ENCODE results near the gene RTKN.

The RTKN gene

GRCh38 chr2:74384051-74384450 lies 57.7 kb downstream of the RTKN start:
- FAIRE-seq (no peak), DNase-seq (ENCODE audit: insufficient read length, low spot score) (no peak)

- FAIRE-seq: no peak
- no peak for DNase-seq (ENCODE audit: insufficient read length, low spot score)
These were observed 58.5 kb downstream of the RTKN start for GRCh38 chr2:74383254-74383653.

GRCh38 chr2:74381751-74382150 lies 60.0 kb downstream of the RTKN start:
- no peak for FAIRE-seq

DNA sequence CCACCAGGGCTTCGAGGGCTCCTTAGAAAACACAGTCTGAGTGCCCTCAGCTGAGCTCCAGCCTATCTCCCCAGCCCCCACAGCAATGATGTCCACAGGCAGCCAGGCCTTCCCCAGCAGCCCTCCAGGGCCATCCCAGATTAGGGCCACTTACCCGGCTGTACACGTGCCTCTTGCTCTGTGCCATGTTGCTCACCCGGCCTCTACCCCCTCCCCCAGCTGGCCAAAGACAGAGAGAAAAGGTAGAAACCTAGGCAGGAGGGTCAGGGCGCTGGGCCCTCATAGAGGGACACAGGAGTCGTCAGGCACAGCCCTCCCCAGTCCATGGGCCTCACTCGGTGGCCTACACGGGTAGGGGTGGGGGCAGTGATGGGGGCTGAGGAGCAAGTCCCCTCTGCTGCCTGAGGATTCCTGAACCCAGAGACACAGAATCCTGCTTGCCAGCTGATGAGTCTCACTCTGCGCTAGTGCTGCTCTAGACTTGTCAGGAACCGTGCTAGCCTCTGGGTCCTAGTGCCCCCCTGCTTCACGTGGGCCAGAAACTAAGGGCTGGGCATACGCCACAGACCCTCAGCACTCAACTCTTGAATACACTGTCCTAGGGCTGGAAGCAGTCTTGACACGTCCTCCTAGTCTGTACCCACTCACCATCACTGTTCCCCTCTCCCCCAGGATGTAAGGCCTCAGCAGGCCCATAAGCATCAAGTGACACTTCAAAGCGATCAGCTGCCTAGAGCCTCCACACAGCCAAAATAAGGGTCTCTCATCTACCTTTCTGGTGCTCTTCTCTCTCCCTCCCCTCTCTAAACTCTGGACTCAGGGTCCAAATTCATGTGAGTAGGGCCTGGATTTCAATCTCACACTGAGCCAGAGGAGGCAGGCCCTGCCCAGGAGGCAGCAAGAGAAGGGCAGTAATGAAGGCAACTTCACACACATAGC lies 61.6 kb downstream of the RTKN start, which contains the start of gene DCTN1:
TSS of gene DCTN1 (minus strand) at position 461 of the 939 bp plus-strand sequence. CDS start at position 187, 274 bp downstream.
- DNase-seq (ENCODE audit: insufficient read length, low spot score) (peak; percentile 76), FAIRE-seq (peak; percentile 81)

More at GRCh38 chr2:74381751-74382150, 60.0 kb downstream of the RTKN start:
- DNase-seq (ENCODE audit: insufficient read length, low spot score): no peak

GRCh38 chr2:74378007-74378406 lies 63.7 kb downstream of the RTKN start:
- FAIRE-seq: no peak
- no peak for DNase-seq (ENCODE audit: insufficient read length, low spot score)

DNA sequence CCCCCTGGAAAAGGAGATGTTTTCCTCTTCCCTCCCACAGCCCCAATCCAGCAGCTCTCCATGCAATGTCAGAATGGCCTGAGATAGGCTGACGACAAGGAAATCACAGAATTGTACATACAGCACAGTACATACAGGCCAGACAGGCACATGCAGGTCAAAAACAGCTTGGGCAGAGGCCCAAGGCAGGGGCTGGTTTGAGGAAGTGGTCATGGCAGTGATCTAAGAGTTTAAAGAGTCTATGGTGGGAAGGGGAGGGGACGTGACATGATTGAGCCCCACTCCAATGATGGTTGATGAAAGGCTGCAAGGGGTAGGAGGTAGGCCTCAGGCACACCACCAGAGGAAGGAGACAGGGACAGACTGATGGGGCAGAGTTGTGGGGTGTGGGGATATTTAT lies 65.9 kb downstream of the RTKN start:
- no peak for FAIRE-seq
- DNase-seq (ENCODE audit: insufficient read length, low spot score): no peak
